WTC11 (cell line): Measurements from ENCODE around the gene CTXND2. TPM values are rescaled to one million over a fixed set of nuclear protein-coding genes. Genes with fewer than 3 reads are reported as not detected.
"Not testable (repeated sequence)": the region's sequence is repeated elsewhere in the genome, so short reads cannot be mapped to it uniquely, and the experiment has no call there.

ENCODE experiments used
- ATAC-seq: fragments of 200-7000 bp; cut with Tn5 transposase; 2 replicates; pipeline ENCODE4 v1.10.0; 2021; ENCODE audit warnings: mild to moderate bottlenecking, moderate library complexity
- CTCF ChIA-PET: fragments of 300-600 bp; sonication (Branson Sonifier 250); formaldehyde crosslinking; loops from one replicate; lab custom pipeline; 2021; ENCODE audit warnings: antibody characterized with exemption; lab: Charles Lee
- POLR2A ChIA-PET: fragments of 350-600 bp; sonication (Branson Sonifier 250); formaldehyde crosslinking; loops from one replicate; lab custom pipeline; 2021; ENCODE audit warnings: antibody characterized with exemption; lab: Charles Lee
- DNase-seq: peaks from one replicate; pipeline ENCODE4 v3.0.0; 2021; ENCODE audit warnings: low spot score
- H3K27ac Mint-ChIP-seq: 2 replicates; pipeline ENCODE4 v1.8.0; 2021; ENCODE audit warnings: mixed read lengths
- H3K27me3 Mint-ChIP-seq: 2 replicates; pipeline ENCODE4 v1.8.0; 2021; ENCODE audit warnings: low read depth, mild to moderate bottlenecking, moderate library complexity, mixed read lengths
- H3K36me3 Mint-ChIP-seq: 2 replicates; pipeline ENCODE4 v1.8.0; 2021; ENCODE audit warnings: mixed read lengths
- H3K4me1 Mint-ChIP-seq: 2 replicates; pipeline ENCODE4 v1.8.0; 2022; ENCODE audit warnings: mixed read lengths
- H3K4me3 Mint-ChIP-seq: 2 replicates; pipeline ENCODE4 v1.8.0; 2021; ENCODE audit warnings: mild to moderate bottlenecking, moderate library complexity, mixed read lengths
- H3K9me3 Mint-ChIP-seq: 2 replicates; pipeline ENCODE4 v1.8.0; 2021; ENCODE audit warnings: mixed read lengths
- ATF1 ChIP-seq: sonication (generic); formaldehyde crosslinking; IDR thresholded peaks from 2 replicates; pipeline ENCODE4 v1.8.1; 2023; ENCODE audit warnings: mild to moderate bottlenecking, moderate library complexity, missing genetic modification reagents
- CREM ChIP-seq: sonication (generic); formaldehyde crosslinking; IDR thresholded peaks from 2 replicates; pipeline ENCODE4 v1.8.1; 2022; ENCODE audit warnings: mild to moderate bottlenecking, missing genetic modification reagents, moderate library complexity
- FOXK1 ChIP-seq: sonication (generic); formaldehyde crosslinking; IDR thresholded peaks from 2 replicates; pipeline ENCODE4 v1.8.0; 2022; ENCODE audit warnings: mild to moderate bottlenecking, moderate library complexity, missing genetic modification reagents
- NR2C2 ChIP-seq: sonication (generic); formaldehyde crosslinking; IDR thresholded peaks from 2 replicates; pipeline ENCODE4 v1.8.0; 2022; ENCODE audit warnings: mild to moderate bottlenecking, missing genetic modification reagents
- OVOL2 ChIP-seq: fragments of 250-450 bp; sonication (Bioruptor Pico); IDR thresholded peaks from 2 replicates; pipeline ENCODE4 v1.9.0; 2021; ENCODE audit warnings: mild to moderate bottlenecking, borderline replicate concordance
- RELA ChIP-seq: sonication (generic); formaldehyde crosslinking; IDR thresholded peaks from 2 replicates; pipeline ENCODE4 v1.8.1; 2022; ENCODE audit warnings: missing genetic modification reagents, mild to moderate bottlenecking, borderline replicate concordance
- TCF7 ChIP-seq: sonication (generic); formaldehyde crosslinking; IDR thresholded peaks from 2 replicates; pipeline ENCODE4 v1.8.0; 2022; ENCODE audit warnings: mild to moderate bottlenecking, low read depth, missing genetic modification reagents, moderate library complexity
- ZNF317 ChIP-seq: sonication (generic); formaldehyde crosslinking; IDR thresholded peaks from 2 replicates; pipeline ENCODE4 v1.8.1; 2023; ENCODE audit warnings: low read depth, mild to moderate bottlenecking, moderate library complexity, missing genetic modification reagents, borderline replicate concordance
- ZNF423 ChIP-seq: fragments of 250-450 bp; sonication (Bioruptor Pico); IDR thresholded peaks from 2 replicates; pipeline ENCODE4 v2.1.2; 2022; ENCODE audit warnings: mild to moderate bottlenecking, moderate library complexity
- ZNF671 ChIP-seq: fragments of 250-450 bp; sonication (Bioruptor Pico); IDR thresholded peaks from 2 replicates; pipeline ENCODE4 v1.8.0; 2021; ENCODE audit warnings: mild to moderate bottlenecking
- total RNA-seq: library from RNA; stranded (reverse); gene quantifications from 3 replicates; pipeline ENCODE4 v1.2.3, GENCODE V29; 2021
- TF ChIP-seq, protein P1 (sequence below): sonication (generic); formaldehyde crosslinking; IDR thresholded peaks from 2 replicates; pipeline ENCODE4 v1.8.1; 2023; ENCODE audit warnings: mild to moderate bottlenecking, missing genetic modification reagents
- TF ChIP-seq, protein P2 (sequence below): sonication (generic); formaldehyde crosslinking; IDR thresholded peaks from 2 replicates; pipeline ENCODE4 v1.8.0; 2022; ENCODE audit warnings: mild to moderate bottlenecking, missing genetic modification reagents
- TF ChIP-seq, protein P3 (sequence below): fragments of 250-450 bp; sonication (Bioruptor Pico); conservative IDR thresholded peaks from 2 replicates; pipeline ENCODE4 v1.9.0; 2021; ENCODE audit warnings: mild to moderate bottlenecking
- TF ChIP-seq, protein P4 (sequence below): sonication (generic); formaldehyde crosslinking; IDR thresholded peaks from 2 replicates; pipeline ENCODE4 v1.8.0; 2022; ENCODE audit warnings: mild to moderate bottlenecking, missing genetic modification reagents
- TF ChIP-seq, protein P5 (sequence below): sonication (generic); formaldehyde crosslinking; IDR thresholded peaks from 2 replicates; pipeline ENCODE4 v1.8.0; 2023; ENCODE audit warnings: mild to moderate bottlenecking, missing genetic modification reagents
- TF ChIP-seq, protein P6 (sequence below): sonication (generic); formaldehyde crosslinking; IDR thresholded peaks from 2 replicates; pipeline ENCODE4 v1.8.0; 2023; ENCODE audit warnings: missing genetic modification reagents

Gene CTXND2
- total RNA-seq, 1 experiment from 2014 or later: not detected

DNA sequence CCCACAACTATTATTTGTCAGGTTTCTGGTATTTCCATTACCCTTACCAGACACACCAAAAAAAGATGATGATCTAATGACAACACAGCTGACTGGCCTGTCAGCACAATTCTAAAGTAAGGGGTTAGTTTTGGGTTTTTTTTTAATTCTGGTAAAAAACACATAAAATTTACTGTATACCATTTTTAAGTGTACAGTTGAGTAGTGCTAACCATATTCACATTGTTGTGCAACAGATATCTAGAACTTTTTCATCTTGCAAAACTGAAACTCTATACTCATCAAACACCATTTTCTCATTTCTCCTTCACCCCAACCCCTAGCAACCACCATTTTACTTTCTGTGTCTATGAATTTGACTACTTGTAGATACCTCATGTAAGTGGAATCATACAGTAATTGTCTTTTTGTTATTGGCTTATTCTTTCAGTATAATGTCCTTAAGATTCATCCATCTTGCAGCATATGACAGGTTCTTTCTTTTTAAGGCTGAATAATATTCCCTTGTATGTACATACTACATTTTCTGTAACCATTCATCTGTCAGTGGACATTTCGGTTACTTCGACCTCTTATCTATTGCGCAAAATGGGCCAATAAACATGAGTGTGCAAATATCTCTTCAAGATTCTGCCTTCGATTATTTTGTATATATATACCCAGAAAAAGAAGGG lies 40.3 kb upstream of the CTXND2 start:
- Mint-ChIP-seq H3K36me3 (peaks cover 26% of the 10 kb centered on the region), H3K9me3 (no peaks in the 10 kb centered on the region), H3K27ac (no peak overlapping the region), H3K4me3 (no peak overlapping the region), H3K27me3 (no peaks in the 10 kb centered on the region), H3K4me1 (peaks cover 10% of the 10 kb centered on the region)
- DNase-seq: no peak
- ChIA-PET POLR2A (no interaction called here), CTCF (no interaction called here)
- no peak for ATAC-seq
- TF ChIP-seq TCF7 (no peak), ZNF317 (CRISPR knock-in tag) (no peak), ZNF671 (CRISPR knock-in tag) (no peak), CREM (no peak), NR2C2 (CRISPR knock-in tag) (no peak), OVOL2 (no peak), RELA (CRISPR knock-in tag) (no peak), ATF1 (no peak), ZNF423 (no peak), FOXK1 (no peak)
- TF ChIP-seq, protein P1, sequence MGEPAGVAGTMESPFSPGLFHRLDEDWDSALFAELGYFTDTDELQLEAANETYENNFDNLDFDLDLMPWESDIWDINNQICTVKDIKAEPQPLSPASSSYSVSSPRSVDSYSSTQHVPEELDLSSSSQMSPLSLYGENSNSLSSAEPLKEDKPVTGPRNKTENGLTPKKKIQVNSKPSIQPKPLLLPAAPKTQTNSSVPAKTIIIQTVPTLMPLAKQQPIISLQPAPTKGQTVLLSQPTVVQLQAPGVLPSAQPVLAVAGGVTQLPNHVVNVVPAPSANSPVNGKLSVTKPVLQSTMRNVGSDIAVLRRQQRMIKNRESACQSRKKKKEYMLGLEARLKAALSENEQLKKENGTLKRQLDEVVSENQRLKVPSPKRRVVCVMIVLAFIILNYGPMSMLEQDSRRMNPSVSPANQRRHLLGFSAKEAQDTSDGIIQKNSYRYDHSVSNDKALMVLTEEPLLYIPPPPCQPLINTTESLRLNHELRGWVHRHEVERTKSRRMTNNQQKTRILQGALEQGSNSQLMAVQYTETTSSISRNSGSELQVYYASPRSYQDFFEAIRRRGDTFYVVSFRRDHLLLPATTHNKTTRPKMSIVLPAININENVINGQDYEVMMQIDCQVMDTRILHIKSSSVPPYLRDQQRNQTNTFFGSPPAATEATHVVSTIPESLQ (CRISPR knock-in tag): no peak
- TF ChIP-seq, protein P2, sequence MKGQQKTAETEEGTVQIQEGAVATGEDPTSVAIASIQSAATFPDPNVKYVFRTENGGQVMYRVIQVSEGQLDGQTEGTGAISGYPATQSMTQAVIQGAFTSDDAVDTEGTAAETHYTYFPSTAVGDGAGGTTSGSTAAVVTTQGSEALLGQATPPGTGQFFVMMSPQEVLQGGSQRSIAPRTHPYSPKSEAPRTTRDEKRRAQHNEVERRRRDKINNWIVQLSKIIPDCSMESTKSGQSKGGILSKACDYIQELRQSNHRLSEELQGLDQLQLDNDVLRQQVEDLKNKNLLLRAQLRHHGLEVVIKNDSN (CRISPR knock-in tag): no peak
- TF ChIP-seq, protein P3, sequence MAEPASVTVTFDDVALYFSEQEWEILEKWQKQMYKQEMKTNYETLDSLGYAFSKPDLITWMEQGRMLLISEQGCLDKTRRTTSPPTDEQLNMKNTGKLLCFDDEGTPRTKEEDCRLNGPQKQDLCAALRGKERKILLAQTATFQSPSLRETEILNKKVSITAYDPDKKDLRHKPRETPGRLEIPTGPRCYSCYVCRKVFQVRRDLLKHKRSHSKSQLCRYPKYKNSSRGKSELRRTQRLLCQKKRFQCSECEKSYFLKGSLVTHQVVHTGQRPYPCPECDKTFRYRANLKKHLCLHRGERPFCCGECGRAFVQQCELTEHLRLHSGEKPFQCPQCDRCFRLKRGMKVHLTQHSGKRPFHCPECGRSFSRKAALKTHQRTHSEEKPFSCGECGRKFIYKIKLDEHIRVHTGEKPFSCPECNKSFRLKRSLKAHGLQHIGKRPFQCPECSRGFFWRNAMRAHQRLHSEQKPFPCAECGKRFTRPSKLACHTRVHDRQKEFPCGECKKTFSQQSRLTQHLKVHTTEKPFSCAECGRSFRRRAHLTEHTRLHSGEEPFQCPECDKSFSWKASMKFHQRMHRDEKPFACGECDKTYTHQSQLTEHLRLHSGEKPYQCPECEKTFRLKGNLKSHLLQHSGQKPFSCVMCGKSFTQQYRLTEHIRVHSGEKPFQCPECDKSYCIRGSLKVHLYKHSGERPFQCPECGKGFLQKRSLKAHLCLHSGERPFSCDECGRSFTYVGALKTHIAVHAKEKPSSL: no peak
- TF ChIP-seq, protein P4, sequence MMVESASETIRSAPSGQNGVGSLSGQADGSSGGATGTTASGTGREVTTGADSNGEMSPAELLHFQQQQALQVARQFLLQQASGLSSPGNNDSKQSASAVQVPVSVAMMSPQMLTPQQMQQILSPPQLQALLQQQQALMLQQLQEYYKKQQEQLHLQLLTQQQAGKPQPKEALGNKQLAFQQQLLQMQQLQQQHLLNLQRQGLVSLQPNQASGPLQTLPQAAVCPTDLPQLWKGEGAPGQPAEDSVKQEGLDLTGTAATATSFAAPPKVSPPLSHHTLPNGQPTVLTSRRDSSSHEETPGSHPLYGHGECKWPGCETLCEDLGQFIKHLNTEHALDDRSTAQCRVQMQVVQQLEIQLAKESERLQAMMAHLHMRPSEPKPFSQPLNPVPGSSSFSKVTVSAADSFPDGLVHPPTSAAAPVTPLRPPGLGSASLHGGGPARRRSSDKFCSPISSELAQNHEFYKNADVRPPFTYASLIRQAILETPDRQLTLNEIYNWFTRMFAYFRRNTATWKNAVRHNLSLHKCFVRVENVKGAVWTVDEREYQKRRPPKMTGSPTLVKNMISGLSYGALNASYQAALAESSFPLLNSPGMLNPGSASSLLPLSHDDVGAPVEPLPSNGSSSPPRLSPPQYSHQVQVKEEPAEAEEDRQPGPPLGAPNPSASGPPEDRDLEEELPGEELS (CRISPR knock-in tag): no peak
- TF ChIP-seq, protein P5, sequence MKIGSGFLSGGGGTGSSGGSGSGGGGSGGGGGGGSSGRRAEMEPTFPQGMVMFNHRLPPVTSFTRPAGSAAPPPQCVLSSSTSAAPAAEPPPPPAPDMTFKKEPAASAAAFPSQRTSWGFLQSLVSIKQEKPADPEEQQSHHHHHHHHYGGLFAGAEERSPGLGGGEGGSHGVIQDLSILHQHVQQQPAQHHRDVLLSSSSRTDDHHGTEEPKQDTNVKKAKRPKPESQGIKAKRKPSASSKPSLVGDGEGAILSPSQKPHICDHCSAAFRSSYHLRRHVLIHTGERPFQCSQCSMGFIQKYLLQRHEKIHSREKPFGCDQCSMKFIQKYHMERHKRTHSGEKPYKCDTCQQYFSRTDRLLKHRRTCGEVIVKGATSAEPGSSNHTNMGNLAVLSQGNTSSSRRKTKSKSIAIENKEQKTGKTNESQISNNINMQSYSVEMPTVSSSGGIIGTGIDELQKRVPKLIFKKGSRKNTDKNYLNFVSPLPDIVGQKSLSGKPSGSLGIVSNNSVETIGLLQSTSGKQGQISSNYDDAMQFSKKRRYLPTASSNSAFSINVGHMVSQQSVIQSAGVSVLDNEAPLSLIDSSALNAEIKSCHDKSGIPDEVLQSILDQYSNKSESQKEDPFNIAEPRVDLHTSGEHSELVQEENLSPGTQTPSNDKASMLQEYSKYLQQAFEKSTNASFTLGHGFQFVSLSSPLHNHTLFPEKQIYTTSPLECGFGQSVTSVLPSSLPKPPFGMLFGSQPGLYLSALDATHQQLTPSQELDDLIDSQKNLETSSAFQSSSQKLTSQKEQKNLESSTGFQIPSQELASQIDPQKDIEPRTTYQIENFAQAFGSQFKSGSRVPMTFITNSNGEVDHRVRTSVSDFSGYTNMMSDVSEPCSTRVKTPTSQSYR (CRISPR knock-in tag): no peak
- TF ChIP-seq, protein P6, sequence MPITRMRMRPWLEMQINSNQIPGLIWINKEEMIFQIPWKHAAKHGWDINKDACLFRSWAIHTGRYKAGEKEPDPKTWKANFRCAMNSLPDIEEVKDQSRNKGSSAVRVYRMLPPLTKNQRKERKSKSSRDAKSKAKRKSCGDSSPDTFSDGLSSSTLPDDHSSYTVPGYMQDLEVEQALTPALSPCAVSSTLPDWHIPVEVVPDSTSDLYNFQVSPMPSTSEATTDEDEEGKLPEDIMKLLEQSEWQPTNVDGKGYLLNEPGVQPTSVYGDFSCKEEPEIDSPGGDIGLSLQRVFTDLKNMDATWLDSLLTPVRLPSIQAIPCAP: no peak

DNA sequence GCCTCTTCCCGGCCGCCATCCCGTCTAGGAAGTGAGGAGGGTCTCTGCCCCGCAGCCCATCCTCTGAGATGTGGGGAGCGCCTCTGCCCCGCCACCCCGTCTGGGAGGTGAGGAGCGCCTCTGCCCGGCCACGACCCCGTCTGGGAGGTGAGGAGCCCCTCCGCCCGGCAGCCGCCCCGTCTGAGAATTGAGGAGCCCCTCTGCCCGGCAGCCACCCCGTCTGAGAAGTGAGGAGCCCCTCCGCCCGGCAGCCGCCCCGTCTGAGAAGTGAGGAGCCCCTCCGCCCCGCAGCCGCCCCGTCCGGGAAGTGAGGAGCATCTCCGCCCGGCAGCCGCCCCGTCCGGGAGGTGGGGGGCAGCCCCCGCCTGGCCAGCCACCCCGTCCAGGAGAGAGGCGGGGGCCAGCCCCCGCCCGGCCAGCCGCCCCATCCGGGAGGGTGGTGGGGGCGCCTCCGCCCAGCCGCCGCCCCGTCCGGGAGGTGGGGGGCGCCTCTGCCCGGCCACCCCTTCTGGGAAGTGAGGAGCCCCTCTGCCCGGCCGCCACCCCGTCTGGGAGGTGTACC lies 36.1 kb upstream of the CTXND2 start:
- Mint-ChIP-seq H3K36me3 (peaks cover 62% of the 10 kb centered on the region), H3K9me3 (peaks cover 20% of the 10 kb centered on the region)
- DNase-seq, H3K4me1 Mint-ChIP-seq, POLR2A ChIA-PET, H3K27ac Mint-ChIP-seq, H3K27me3 Mint-ChIP-seq, ATAC-seq, CTCF ChIA-PET, H3K4me3 Mint-ChIP-seq: not testable (repeated sequence)

DNA sequence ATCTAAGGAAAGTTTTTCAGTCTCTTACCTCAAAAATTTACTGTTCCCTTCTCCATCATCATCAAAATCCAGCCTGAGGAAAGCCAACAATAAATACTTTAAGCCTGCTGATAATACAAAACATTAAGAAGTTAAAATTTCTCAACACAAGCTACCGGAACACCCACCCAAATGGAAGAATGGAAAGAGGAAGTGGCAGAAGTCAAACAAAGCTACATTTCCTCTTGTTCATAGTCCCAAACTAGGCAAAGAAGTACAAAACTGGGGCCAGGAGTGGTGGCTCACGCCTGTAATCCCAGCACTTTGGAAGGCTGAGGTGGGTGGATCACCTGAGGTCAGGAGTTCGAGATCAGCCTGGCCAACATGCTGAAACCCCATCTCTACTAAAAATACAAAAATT lies 34.2 kb upstream of the CTXND2 start:
- H3K36me3 Mint-ChIP-seq: peaks cover 68% of the 10 kb centered on the region
- peaks cover 20% of the 10 kb centered on the region for H3K9me3 Mint-ChIP-seq
- CTCF ChIA-PET, H3K4me1 Mint-ChIP-seq, H3K4me3 Mint-ChIP-seq, POLR2A ChIA-PET, ATAC-seq, DNase-seq, H3K27me3 Mint-ChIP-seq, H3K27ac Mint-ChIP-seq: not testable (repeated sequence)
